PFSK-1 (cell line): ENCODE data around the gene KRTAP3-2.

Experiments
- FOXP2 ChIP-seq: optimal IDR thresholded peaks from 2 replicates; pipeline ENCODE3; 2011; ENCODE audit warnings: borderline replicate concordance, control low read depth, inconsistent platforms; ENCODE audit not compliant: insufficient read depth; ENCODE audit errors: extremely low read length, extremely low read depth
- POLR2AphosphoS5 ChIP-seq: IDR thresholded peaks from 2 replicates; pipeline ENCODE4 v1.6.1; 2012; ENCODE audit warnings: low read depth, mild to moderate bottlenecking, control low read depth, low read length, moderate library complexity
- REST ChIP-seq, 2 experiments: IDR thresholded peaks; 2 replicates each; pipeline versions ENCODE4 v1.6.1 to v1.8.0; 2011 to 2012; ENCODE audit warnings: low read depth in 2 of 2, low read length in 2 of 2, control low read depth in 1 of 2, inconsistent platforms in 1 of 2, mild to moderate bottlenecking in 1 of 2, moderate library complexity in 1 of 2; ENCODE audit not compliant: insufficient read depth in 1 of 2
- SIN3A ChIP-seq: IDR thresholded peaks from 2 replicates; pipeline ENCODE4 v1.6.1; 2012; ENCODE audit warnings: mild to moderate bottlenecking, low read length, moderate library complexity, borderline replicate concordance; ENCODE audit not compliant: insufficient read depth
- TAF1 ChIP-seq: IDR thresholded peaks from 2 replicates; pipeline ENCODE4 v1.6.1; 2012; ENCODE audit warnings: low read length, control low read depth, borderline replicate concordance; ENCODE audit not compliant: insufficient read depth

KRTAP3-2 gene

DNA sequence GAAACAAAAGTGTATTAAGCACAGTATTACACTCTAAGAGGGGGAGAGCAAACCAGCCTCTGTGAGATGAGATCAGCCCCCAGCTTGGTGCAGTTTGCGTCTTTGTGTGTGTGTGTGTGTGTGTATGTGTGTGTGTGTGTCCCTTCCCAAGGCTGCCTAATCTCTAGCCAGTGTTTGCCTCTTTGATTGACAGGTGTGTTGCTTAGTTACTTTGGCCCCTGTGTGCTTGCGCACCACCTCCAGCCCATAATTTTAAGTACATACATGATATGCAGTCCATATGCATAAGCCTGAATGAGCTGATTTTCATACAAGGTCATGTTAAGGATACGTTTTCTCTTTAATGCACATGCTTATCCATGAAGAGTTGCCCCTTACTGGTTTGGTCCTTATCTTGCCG lies 2.1 kb upstream of the KRTAP3-2 start:
- TF ChIP-seq REST (IDR thresholded peaks at IDR 0.05; ENCODE audit: insufficient read depth in 1 of 2, low read depth in 2 of 2, low read length in 2 of 2) (no peak), TAF1 (no peak), FOXP2 (no peak), POLR2AphosphoS5 (no peak), SIN3A (no peak)

GRCh38 chr17:40997361-40997760 lies 2.3 kb downstream of the KRTAP3-2 start:
- TF ChIP-seq POLR2AphosphoS5 (no peak), TAF1 (no peak), FOXP2 (no peak), REST (IDR thresholded peaks at IDR 0.05; ENCODE audit: insufficient read depth in 1 of 2, low read depth in 2 of 2, low read length in 2 of 2) (no peak), SIN3A (no peak)

- TF ChIP-seq SIN3A (no peak), POLR2AphosphoS5 (no peak), TAF1 (no peak), REST (IDR thresholded peaks at IDR 0.05; ENCODE audit: insufficient read depth in 1 of 2, low read depth in 2 of 2, low read length in 2 of 2) (no peak)
Measured at GRCh38 chr17:40996829-40997228, 2.9 kb downstream of the KRTAP3-2 start.

- TF ChIP-seq POLR2AphosphoS5 (no peak), FOXP2 (no peak), TAF1 (no peak), REST (IDR thresholded peaks at IDR 0.05; ENCODE audit: insufficient read depth in 1 of 2, low read depth in 2 of 2, low read length in 2 of 2) (no peak), SIN3A (no peak)
Measured at GRCh38 chr17:40995116-40995515, 4.6 kb downstream of the KRTAP3-2 start.

- TF ChIP-seq TAF1 (no peak), FOXP2 (no peak), POLR2AphosphoS5 (no peak), REST (IDR thresholded peaks at IDR 0.05; ENCODE audit: insufficient read depth in 1 of 2, low read depth in 2 of 2, low read length in 2 of 2) (no peak), SIN3A (no peak)
Measured at GRCh38 chr17:40993839-40994238, 5.9 kb downstream of the KRTAP3-2 start, which contains the start of gene KRTAP3-3. Gene KRTAP3-3, minus strand, starts transcription at chr17:40994164. Its CDS starts 67 bp downstream, at chr17:40994097.
